GM12878 (cell line): Measurements from ENCODE around the gene PIK3R4. TPM values are rescaled to one million over a fixed set of nuclear protein-coding genes. Genes with fewer than 3 reads are reported as not detected.
A peak's percentile ranks its signal among the peaks of the same experiment; 100 is the strongest.

Experiments used
- ASH2L ChIP-seq: fragments of 300-600, 200-600 bp; sonication (generic); IDR thresholded peaks from 2 replicates; pipeline ENCODE4 v1.6.1; 2017; ENCODE audit warnings: low read depth, mild to moderate bottlenecking, borderline replicate concordance
- CEBPZ ChIP-seq: fragments of 150-350 bp; IDR thresholded peaks from 2 replicates; pipeline ENCODE4 v1.6.1; 2016; ENCODE audit warnings: low read depth, low read length
- CHD1 ChIP-seq: IDR thresholded peaks from 2 replicates; pipeline ENCODE4 v1.6.1; 2012; ENCODE audit warnings: low read depth, low read length, improper control_type of control experiment
- ESRRA ChIP-seq: IDR thresholded peaks from 2 replicates; pipeline ENCODE4 v1.6.1; 2012; ENCODE audit warnings: mild to moderate bottlenecking, low read length, improper control_type of control experiment
- EZH2 ChIP-seq: IDR thresholded peaks from 2 replicates; pipeline ENCODE4 v1.6.1; 2012; ENCODE audit warnings: low read depth, mild to moderate bottlenecking, control low read depth, inconsistent platforms, low read length, borderline replicate concordance; ENCODE audit not compliant: control insufficient read depth
- HDAC6 ChIP-seq: fragments of 200-600 bp; sonication (generic); IDR thresholded peaks from one replicate; pipeline ENCODE4 v1.8.0; 2017; ENCODE audit warnings: antibody characterized with exemption; ENCODE audit not compliant: unreplicated experiment
- MXI1 ChIP-seq: fragments of 150-350 bp; IDR thresholded peaks from 2 replicates; pipeline ENCODE4 v1.6.1; 2011; ENCODE audit warnings: low read depth, mild to moderate bottlenecking, inconsistent platforms, low read length, improper control_type of control experiment
- NBN ChIP-seq: fragments of 450-650 bp; IDR thresholded peaks from 2 replicates; pipeline ENCODE4 v1.6.1; 2016
- PML ChIP-seq: IDR thresholded peaks from 2 replicates; pipeline ENCODE4 v1.6.1; 2012; ENCODE audit warnings: low read length, inconsistent platforms
- RAD21 ChIP-seq: IDR thresholded peaks from 2 replicates; pipeline ENCODE4 v1.6.1; 2011; ENCODE audit warnings: mild to moderate bottlenecking, low read depth, low read length, moderate library complexity; ENCODE audit not compliant: insufficient read depth
- RAD51 ChIP-seq: fragments of 450-650 bp; IDR thresholded peaks from 2 replicates; pipeline ENCODE4 v1.6.1; 2016; ENCODE audit warnings: moderate library complexity, mild to moderate bottlenecking, inconsistent platforms
- RB1 ChIP-seq: fragments of 450-650 bp; formaldehyde crosslinking; IDR thresholded peaks from 2 replicates; pipeline ENCODE4 v1.6.1; 2017; ENCODE audit warnings: mild to moderate bottlenecking, borderline replicate concordance
- SMC3 ChIP-seq: IDR thresholded peaks from 2 replicates; pipeline ENCODE4 v1.6.1; 2011; ENCODE audit warnings: low read length, improper control_type of control experiment, borderline replicate concordance
- WRNIP1 ChIP-seq: IDR thresholded peaks from 2 replicates; pipeline ENCODE4 v1.6.1; 2011; ENCODE audit warnings: low read depth, low read length, improper control_type of control experiment, borderline replicate concordance
- polyA plus RNA-seq, 11 experiments: library from polyadenylated mRNA; depleted of rRNA in 4 of 11; unstranded in 6 of 11; stranded (reverse) in 5 of 11; fragments of >200 nt; fragmentation: Nextera tagmentation in 4 of 11; fragmentation: Illumina TruSeq in 1 of 11; extraction: Ambion mirVana in 4 of 11; extraction: Trizol in 1 of 11; gene quantifications; 1 replicate in 1 of 11; 2 replicates in 10 of 11; pipeline versions ENCODE4 v1.2.1 to v1.2.3, GENCODE V29; 2011 to 2016; ENCODE audit warnings: inconsistent platforms in 2 of 11, missing spikeins in 2 of 11, low read depth in 1 of 11
- total RNA-seq, 4 experiments: library from RNA; depleted of rRNA in 3 of 4; stranded (reverse); fragments of >200 nt in 3 of 4; fragmentation: Illumina TruSeq in 1 of 4; extraction: Trizol in 1 of 4; gene quantifications; 2 replicates each; pipeline versions ENCODE4 v1.2.1 to v1.2.3, GENCODE V29; 2013 to 2021
- TF ChIP-seq, protein P1 (sequence below): fragments of 450-650 bp; formaldehyde crosslinking; IDR thresholded peaks from 2 replicates; pipeline ENCODE4 v1.4.0; 2020; ENCODE audit warnings: mild to moderate bottlenecking, moderate library complexity
- TF ChIP-seq, protein P2 (sequence below): fragments of 150-350 bp; IDR thresholded peaks from 2 replicates; pipeline ENCODE4 v1.6.1; 2014; ENCODE audit warnings: mild to moderate bottlenecking, low read depth, low read length
- TF ChIP-seq, protein P3 (sequence below): fragments of 450-650 bp; IDR thresholded peaks from 2 replicates; pipeline ENCODE4 v1.6.1; 2017; ENCODE audit warnings: low read depth, mild to moderate bottlenecking, moderate library complexity
- TF ChIP-seq, protein P4 (sequence below): fragments of 450-650 bp; IDR thresholded peaks from 2 replicates; pipeline ENCODE4 v1.6.1; 2017; ENCODE audit warnings: borderline replicate concordance

The PIK3R4 gene
- total and polyA plus RNA-seq, 10 of the 15 experiments (the other 5 are each of a cell fraction or from before 2014, with no cell fraction given), result 22.6 to 50.2 (median 31.1) TPM

DNA sequence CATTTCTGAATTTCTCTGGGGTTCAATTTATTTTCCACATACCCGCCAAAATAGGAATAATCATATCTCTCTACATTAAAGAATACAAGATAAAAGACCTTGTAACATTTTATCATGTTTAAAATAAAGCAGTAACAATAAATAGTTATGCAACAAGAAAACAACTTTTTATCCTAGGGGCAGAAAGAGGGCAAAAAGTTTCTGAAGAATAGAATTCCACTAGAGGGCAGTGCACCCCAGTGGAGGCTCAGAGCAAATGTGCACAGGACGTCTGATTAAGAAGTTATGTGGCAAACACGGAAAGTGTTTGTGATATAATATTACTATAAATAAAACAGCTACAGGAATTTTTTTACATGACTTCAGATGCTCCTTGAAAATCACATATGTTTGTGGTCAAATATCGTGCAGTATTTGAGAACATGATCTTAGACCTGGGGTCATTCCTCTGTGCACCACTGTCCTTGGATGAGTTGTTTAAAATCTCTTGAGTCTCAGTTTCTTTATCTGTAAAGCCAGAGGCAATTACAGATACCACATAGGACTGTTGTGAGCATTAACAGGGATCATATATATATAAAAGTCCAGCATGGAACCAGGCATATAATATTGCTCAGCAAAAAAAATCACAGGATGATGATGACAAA, 13.2 kb upstream of the PIK3R4 start (continued):
- TF ChIP-seq, protein P1, sequence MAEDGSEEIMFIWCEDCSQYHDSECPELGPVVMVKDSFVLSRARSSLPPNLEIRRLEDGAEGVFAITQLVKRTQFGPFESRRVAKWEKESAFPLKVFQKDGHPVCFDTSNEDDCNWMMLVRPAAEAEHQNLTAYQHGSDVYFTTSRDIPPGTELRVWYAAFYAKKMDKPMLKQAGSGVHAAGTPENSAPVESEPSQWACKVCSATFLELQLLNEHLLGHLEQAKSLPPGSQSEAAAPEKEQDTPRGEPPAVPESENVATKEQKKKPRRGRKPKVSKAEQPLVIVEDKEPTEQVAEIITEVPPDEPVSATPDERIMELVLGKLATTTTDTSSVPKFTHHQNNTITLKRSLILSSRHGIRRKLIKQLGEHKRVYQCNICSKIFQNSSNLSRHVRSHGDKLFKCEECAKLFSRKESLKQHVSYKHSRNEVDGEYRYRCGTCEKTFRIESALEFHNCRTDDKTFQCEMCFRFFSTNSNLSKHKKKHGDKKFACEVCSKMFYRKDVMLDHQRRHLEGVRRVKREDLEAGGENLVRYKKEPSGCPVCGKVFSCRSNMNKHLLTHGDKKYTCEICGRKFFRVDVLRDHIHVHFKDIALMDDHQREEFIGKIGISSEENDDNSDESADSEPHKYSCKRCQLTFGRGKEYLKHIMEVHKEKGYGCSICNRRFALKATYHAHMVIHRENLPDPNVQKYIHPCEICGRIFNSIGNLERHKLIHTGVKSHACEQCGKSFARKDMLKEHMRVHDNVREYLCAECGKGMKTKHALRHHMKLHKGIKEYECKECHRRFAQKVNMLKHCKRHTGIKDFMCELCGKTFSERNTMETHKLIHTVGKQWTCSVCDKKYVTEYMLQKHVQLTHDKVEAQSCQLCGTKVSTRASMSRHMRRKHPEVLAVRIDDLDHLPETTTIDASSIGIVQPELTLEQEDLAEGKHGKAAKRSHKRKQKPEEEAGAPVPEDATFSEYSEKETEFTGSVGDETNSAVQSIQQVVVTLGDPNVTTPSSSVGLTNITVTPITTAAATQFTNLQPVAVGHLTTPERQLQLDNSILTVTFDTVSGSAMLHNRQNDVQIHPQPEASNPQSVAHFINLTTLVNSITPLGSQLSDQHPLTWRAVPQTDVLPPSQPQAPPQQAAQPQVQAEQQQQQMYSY (CRISPR knock-in tag), result no peak
- TF ChIP-seq, protein P2, sequence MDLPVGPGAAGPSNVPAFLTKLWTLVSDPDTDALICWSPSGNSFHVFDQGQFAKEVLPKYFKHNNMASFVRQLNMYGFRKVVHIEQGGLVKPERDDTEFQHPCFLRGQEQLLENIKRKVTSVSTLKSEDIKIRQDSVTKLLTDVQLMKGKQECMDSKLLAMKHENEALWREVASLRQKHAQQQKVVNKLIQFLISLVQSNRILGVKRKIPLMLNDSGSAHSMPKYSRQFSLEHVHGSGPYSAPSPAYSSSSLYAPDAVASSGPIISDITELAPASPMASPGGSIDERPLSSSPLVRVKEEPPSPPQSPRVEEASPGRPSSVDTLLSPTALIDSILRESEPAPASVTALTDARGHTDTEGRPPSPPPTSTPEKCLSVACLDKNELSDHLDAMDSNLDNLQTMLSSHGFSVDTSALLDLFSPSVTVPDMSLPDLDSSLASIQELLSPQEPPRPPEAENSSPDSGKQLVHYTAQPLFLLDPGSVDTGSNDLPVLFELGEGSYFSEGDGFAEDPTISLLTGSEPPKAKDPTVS, result no peak
- TF ChIP-seq CHD1 (no peak), ESRRA (no peak), HDAC6 (no peak), EZH2 (no peak), RAD21 (peak; percentile 99), PML (no peak), RAD51 (no peak), NBN (no peak), WRNIP1 (no peak), SMC3 (peak; percentile 88; the same call in 1 of the 2 replicates), MXI1 (no peak), CEBPZ (no peak), ASH2L (no peak), RB1 (no peak)
- TF ChIP-seq, protein P3, sequence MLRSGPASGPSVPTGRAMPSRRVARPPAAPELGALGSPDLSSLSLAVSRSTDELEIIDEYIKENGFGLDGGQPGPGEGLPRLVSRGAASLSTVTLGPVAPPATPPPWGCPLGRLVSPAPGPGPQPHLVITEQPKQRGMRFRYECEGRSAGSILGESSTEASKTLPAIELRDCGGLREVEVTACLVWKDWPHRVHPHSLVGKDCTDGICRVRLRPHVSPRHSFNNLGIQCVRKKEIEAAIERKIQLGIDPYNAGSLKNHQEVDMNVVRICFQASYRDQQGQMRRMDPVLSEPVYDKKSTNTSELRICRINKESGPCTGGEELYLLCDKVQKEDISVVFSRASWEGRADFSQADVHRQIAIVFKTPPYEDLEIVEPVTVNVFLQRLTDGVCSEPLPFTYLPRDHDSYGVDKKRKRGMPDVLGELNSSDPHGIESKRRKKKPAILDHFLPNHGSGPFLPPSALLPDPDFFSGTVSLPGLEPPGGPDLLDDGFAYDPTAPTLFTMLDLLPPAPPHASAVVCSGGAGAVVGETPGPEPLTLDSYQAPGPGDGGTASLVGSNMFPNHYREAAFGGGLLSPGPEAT, result no peak
- TF ChIP-seq, protein P4, sequence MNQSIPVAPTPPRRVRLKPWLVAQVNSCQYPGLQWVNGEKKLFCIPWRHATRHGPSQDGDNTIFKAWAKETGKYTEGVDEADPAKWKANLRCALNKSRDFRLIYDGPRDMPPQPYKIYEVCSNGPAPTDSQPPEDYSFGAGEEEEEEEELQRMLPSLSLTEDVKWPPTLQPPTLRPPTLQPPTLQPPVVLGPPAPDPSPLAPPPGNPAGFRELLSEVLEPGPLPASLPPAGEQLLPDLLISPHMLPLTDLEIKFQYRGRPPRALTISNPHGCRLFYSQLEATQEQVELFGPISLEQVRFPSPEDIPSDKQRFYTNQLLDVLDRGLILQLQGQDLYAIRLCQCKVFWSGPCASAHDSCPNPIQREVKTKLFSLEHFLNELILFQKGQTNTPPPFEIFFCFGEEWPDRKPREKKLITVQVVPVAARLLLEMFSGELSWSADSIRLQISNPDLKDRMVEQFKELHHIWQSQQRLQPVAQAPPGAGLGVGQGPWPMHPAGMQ, result no peak
